ENCODE data around the gene EFCAB8.

GRCh38 chr20:32887492-32887891 lies 28.8 kb downstream of the EFCAB8 start:
- no peak for TF ChIP-seq CTCF (IDR thresholded peaks at IDR 0.05; ENCODE audit: borderline replicate concordance, extremely low read depth, low read length, poor library complexity, severe bottlenecking)
- TF ChIP-seq EZH2 (IDR thresholded peaks at IDR 0.05; ENCODE audit: borderline replicate concordance, low read depth, low read length, severe bottlenecking): no peak

Data from DND-41 (cell line).